HepG2 (cell line): ENCODE results near the gene ACTN4. TPM values are rescaled to one million over a fixed set of nuclear protein-coding genes. Genes with fewer than 3 reads are reported as not detected.

Experiments
- ATAC-seq: fragments of 200-7000 bp; cut with Tn5 transposase; 3 replicates; pipeline ENCODE4 v1.9.1; 2020; ENCODE audit warnings: mild to moderate bottlenecking, moderate library complexity
- BruUV-seq: library from RNA; stranded (reverse); fragments of 400-500 nt; replicated peaks from 2 replicates; lab custom pipeline; 2021; lab: Mats Ljungman, UMichigan
- CTCF ChIA-PET: fragments of 300-600 bp; formaldehyde crosslinking; extraction: SDS; loops from one replicate; lab custom pipeline; 2021; ENCODE audit warnings: low total read pairs, inconsistent platforms, low intra/inter-chr PET ratio; lab: Yijun Ruan, JAX
- POLR2A ChIA-PET: fragments of 350-600 bp; sonication (Branson Sonifier 250); formaldehyde crosslinking; loops from one replicate; lab custom pipeline; 2020; ENCODE audit warnings: antibody characterized with exemption, inconsistent platforms; lab: Yijun Ruan, JAX
- DNase-seq: peaks from one replicate; pipeline ENCODE4 v3.0.0-alpha.2; 2015; ENCODE audit warnings: low spot score
- FAIRE-seq: peaks from 3 replicates; lab custom pipeline; 2011; peaks lifted over from hg19 to GRCh38; lab: Jason Lieb, UNC
- H2AFZ ChIP-seq: one replicate; pipeline ENCODE4 v1.6.1; 2011; ENCODE audit warnings: low read length, inconsistent platforms
- H3K27ac ChIP-seq: fragments of 300-600 bp; 3 replicates; pipeline ENCODE4 v1.8.0; 2011; ENCODE audit warnings: mixed run types, mild to moderate bottlenecking, mixed read lengths, low read length, inconsistent platforms; ENCODE audit not compliant: insufficient read depth; ENCODE audit errors: extremely low read length
- H3K27me3 ChIP-seq, 2 experiments: fragments of 200-600 bp in 1 of 2; 2 replicates in 1 of 2; 3 replicates in 1 of 2; pipeline versions ENCODE4 v1.6.0 to v1.8.0; 2011; ENCODE audit warnings: low read length in 2 of 2, mild to moderate bottlenecking in 2 of 2, moderate library complexity in 2 of 2, inconsistent platforms in 1 of 2; ENCODE audit not compliant: insufficient read depth in 2 of 2, control insufficient read depth in 1 of 2
- H3K36me3 ChIP-seq, 2 experiments: fragments of 200-600 bp in 1 of 2; replicated peaks in 1 of 2; 2 replicates in 1 of 2; 3 replicates in 1 of 2; pipeline versions ENCODE4 v1.5.1 to v1.8.0; 2011; ENCODE audit warnings: low read length in 2 of 2, inconsistent platforms in 1 of 2; ENCODE audit not compliant: insufficient read depth in 2 of 2, control insufficient read depth in 1 of 2
- H3K4me1 ChIP-seq: 2 replicates; pipeline ENCODE4 v1.5.1; 2012; ENCODE audit warnings: low read length, inconsistent platforms; ENCODE audit not compliant: insufficient read depth
- H3K4me2 ChIP-seq: 2 replicates; pipeline ENCODE4 v1.6.0; 2011; ENCODE audit warnings: low read depth, low read length, inconsistent platforms
- H3K4me3 ChIP-seq, 3 experiments: fragments of 200-600 bp in 1 of 3; sonication (generic), shearing (Covaris generic) in 1 of 3; replicated peaks in 1 of 3; 2 replicates each; pipeline ENCODE4 v1.5.1; 2011 to 2016; ENCODE audit warnings: low read length in 3 of 3, inconsistent platforms in 2 of 3, low read depth in 2 of 3, mild to moderate bottlenecking in 2 of 3, control low read depth in 1 of 3, mixed read lengths in 1 of 3; ENCODE audit not compliant: insufficient read depth in 1 of 3
- H3K79me2 ChIP-seq: one replicate; pipeline ENCODE4 v1.6.1; 2011; ENCODE audit warnings: low read length, inconsistent platforms; ENCODE audit not compliant: insufficient read depth
- H3K9ac ChIP-seq: 2 replicates; pipeline ENCODE4 v1.6.0; 2011; ENCODE audit warnings: mild to moderate bottlenecking, low read depth, low read length, inconsistent platforms; ENCODE audit not compliant: insufficient read depth
- H3K9me3 ChIP-seq: 2 replicates; pipeline ENCODE4 v1.5.1; 2012; ENCODE audit warnings: mild to moderate bottlenecking, low read length
- H4K20me1 ChIP-seq: 2 replicates; pipeline ENCODE4 v1.6.0; 2011; ENCODE audit warnings: inconsistent platforms, mild to moderate bottlenecking, low read length, moderate library complexity; ENCODE audit not compliant: insufficient read depth
- AHDC1 ChIP-seq: sonication (generic); formaldehyde crosslinking; IDR thresholded peaks from 2 replicates; pipeline ENCODE4 v1.5.1; 2020; ENCODE audit warnings: mild to moderate bottlenecking, missing genetic modification reagents, borderline replicate concordance
- ARNTL ChIP-seq: sonication (generic); formaldehyde crosslinking; IDR thresholded peaks from 2 replicates; pipeline ENCODE4 v1.4.0; 2020; ENCODE audit warnings: mild to moderate bottlenecking, missing genetic modification reagents
- FOXP4 ChIP-seq: sonication (generic); formaldehyde crosslinking; IDR thresholded peaks from 2 replicates; pipeline ENCODE4 v1.4.0; 2020; ENCODE audit warnings: missing genetic modification reagents
- GATAD1 ChIP-seq: IDR thresholded peaks from 2 replicates; pipeline ENCODE4 v1.6.1; 2016; ENCODE audit warnings: missing genetic modification reagents, missing compliant biosample characterization
- ZBTB3 ChIP-seq: sonication (generic); formaldehyde crosslinking; IDR thresholded peaks from 2 replicates; pipeline ENCODE4 v1.4.0; 2020; ENCODE audit warnings: low read depth, mild to moderate bottlenecking, moderate library complexity, missing genetic modification reagents, borderline replicate concordance
- ZNF232 ChIP-seq: sonication (generic); formaldehyde crosslinking; IDR thresholded peaks from 2 replicates; pipeline ENCODE4 v1.4.0; 2020; ENCODE audit warnings: missing genetic modification reagents, borderline replicate concordance
- ZNF691 ChIP-seq: sonication (generic); formaldehyde crosslinking; IDR thresholded peaks from 2 replicates; pipeline ENCODE4 v1.4.0; 2020; ENCODE audit warnings: missing genetic modification reagents, low read depth, mild to moderate bottlenecking, borderline replicate concordance
- ZNF841 ChIP-seq: sonication (generic); formaldehyde crosslinking; IDR thresholded peaks from 2 replicates; pipeline ENCODE4 v1.8.1; 2023; ENCODE audit warnings: missing genetic modification reagents, borderline replicate concordance
- ZZZ3 ChIP-seq: sonication (generic); formaldehyde crosslinking; IDR thresholded peaks from 2 replicates; pipeline ENCODE4 v1.4.0; 2020; ENCODE audit warnings: missing genetic modification reagents, mild to moderate bottlenecking, borderline replicate concordance
- WGBS: methylation state at CpG from one replicate; pipeline ENCODE4 v1.1.6; 2017; ENCODE audit warnings: low lambda C conversion rate; 5-methylcytosine and 5-hydroxymethylcytosine counted together
- in situ Hi-C: cut with HindIII; loops from 2 replicates; pipeline ENCODE4 v1.10.0; 2017; ENCODE audit warnings: low pct_unique_long_range_greater_than_20kb; ENCODE audit not compliant: extremely low pct_ligation_motif_present
- intact Hi-C: fragments of 100-400 bp; cut with micrococcal nuclease; formaldehyde crosslinking; loops from one replicate; pipeline ENCODE4 v1.10.0; 2022; ENCODE audit not compliant: unreplicated experiment
- polyA plus RNA-seq, 8 experiments: library from polyadenylated mRNA; depleted of rRNA in 3 of 8; stranded (reverse) in 7 of 8; unstranded in 1 of 8; fragments of >200 nt; fragmentation: Illumina TruSeq in 4 of 8; extraction: Trizol in 4 of 8; gene quantifications; 2 replicates each; pipeline versions ENCODE4 v1.2.1 to v1.2.3, GENCODE V29; 2011 to 2016; ENCODE audit warnings: low read depth in 4 of 8, missing spikeins in 1 of 8, mixed read lengths in 1 of 8; ENCODE audit not compliant: insufficient read depth in 1 of 8
- total RNA-seq, 5 experiments: library from RNA; depleted of rRNA; stranded (reverse); fragments of >200 nt; fragmentation: Illumina TruSeq; extraction: Trizol; gene quantifications; 2 replicates each; pipeline ENCODE4 v1.2.3, GENCODE V29; 2016; ENCODE audit warnings: low read depth in 1 of 5

Gene ACTN4
- total and polyA plus RNA-seq, 2 of the 13 experiments (the other 11 are each of a cell fraction or from before 2014, with no cell fraction given), result 171 to 192 TPM

- no peak overlapping the region for H3K9ac ChIP-seq
- no peak for ATAC-seq
- no TSS peak for BruUV-seq
- no peaks in the 10 kb centered on the region for H3K27me3 ChIP-seq
- no peaks in the 10 kb centered on the region for H3K9me3 ChIP-seq
- H3K4me2 ChIP-seq, result no peak overlapping the region
- no peak for FAIRE-seq
- H3K79me2 ChIP-seq, result no peaks in the 10 kb centered on the region
- no peak overlapping the region for H2AFZ ChIP-seq
- no peaks in the 10 kb centered on the region for H4K20me1 ChIP-seq
- peaks cover 44% of the 10 kb centered on the region for H3K4me1 ChIP-seq
- TF ChIP-seq ARNTL, result no peak
- intact Hi-C loops, result no loop called here
- no peak for DNase-seq
- in situ Hi-C loops, result loop anchor here (5.0 to 25.0 kb wide), 2 partner anchors 90 to 170 kb away; partner anchors contain the start of genes CCER2 and ECH1
- no peak overlapping the region for H3K27ac ChIP-seq
- CTCF ChIA-PET, result no interaction called here
- POLR2A ChIA-PET, result no interaction called here
- no peak overlapping the region for H3K4me3 ChIP-seq
- no peaks in the 10 kb centered on the region for H3K36me3 ChIP-seq
- WGBS, result 94% methylated on average over 9 of the region's 9 CpGs
Observed at GRCh38 chr19:38742296-38742695, 94.8 kb downstream of the ACTN4 start.

- Histone ChIP-seq H3K9me3 (no peaks in the 10 kb centered on the region), H4K20me1 (no peaks in the 10 kb centered on the region), H3K27me3 (no peaks in the 10 kb centered on the region), H3K4me2 (peak overlapping the region; percentile 15; the same call in 1 of the 2 replicates), H3K79me2 (no peaks in the 10 kb centered on the region), H3K4me3 (no peak overlapping the region), H2AFZ (no peak overlapping the region), H3K36me3 (no peaks in the 10 kb centered on the region), H3K27ac (no peak overlapping the region), H3K9ac (peak overlapping the region; percentile 39; the same call in 1 of the 2 replicates), H3K4me1 (peaks cover 38% of the 10 kb centered on the region)
- DNase-seq (no peak), ATAC-seq (no peak; the same call in 2 of the 3 replicates), FAIRE-seq (no peak)
- ChIA-PET CTCF (no interaction called here), POLR2A (no interaction called here)
- intact Hi-C loops (no loop called here), in situ Hi-C loops (loop anchor here (5.0 to 25.0 kb wide), 2 partner anchors 89 to 169 kb away; partner anchors contain the start of genes CCER2 and ECH1)
- 82% methylated on average over 5 of the region's 6 CpGs for WGBS
- no TSS peak for BruUV-seq
- no peak for TF ChIP-seq AHDC1 (CRISPR knock-in tag)
- TF ChIP-seq ZBTB3 (CRISPR knock-in tag), result no peak
- TF ChIP-seq FOXP4 (CRISPR knock-in tag), result no peak
- no peak for TF ChIP-seq GATAD1 (CRISPR knock-in tag)
- no peak for TF ChIP-seq ZZZ3 (CRISPR knock-in tag)
- TF ChIP-seq ZNF841 (CRISPR knock-in tag), result no peak
- TF ChIP-seq ZNF232, result no peak
- no peak for TF ChIP-seq ZNF691
Observed at GRCh38 chr19:38742906-38743305, 95.5 kb downstream of the ACTN4 start.
